ENCODE data around the gene CCDC102A. TPM values are rescaled to one million over a fixed set of nuclear protein-coding genes. Genes with fewer than 3 reads are reported as not detected.

The CCDC102A gene
- total and polyA plus RNA-seq, 8 donors = 1.7 to 14.5 (median 4.1) TPM; not detected in 1

GRCh38 chr16:57518922-57519321 lies 17.4 kb downstream of the CCDC102A start:
- Histone ChIP-seq H3K27me3 (no peaks in the 10 kb centered on the region), H3K27ac (no peak overlapping the region), H3K36me3 (peaks cover 0 to 72% (median 46%) of the 10 kb centered on the region in 4 donors), H3K4me3 (no peak overlapping the region), H3K4me1 (peaks cover 0 to 6% (median 2%) of the 10 kb centered on the region in 4 donors), H3K9me3 (no peaks in the 10 kb centered on the region)
- intact Hi-C loops (cut with DNase I; ENCODE audit: low total_unique reads) = loop anchor here (10.0 kb wide), 2 partner anchors 94 to 214 kb away; no protein-coding TSS in a partner anchor
- WGBS, 5 donors = 72 to 92% (median 91%) methylated on average over 6 of the region's 6 CpGs
- DNase-seq = no peak
- no peak for TF ChIP-seq POLR2AphosphoS5 (IDR thresholded peaks at IDR 0.05)
- TF ChIP-seq EP300 (IDR thresholded peaks at IDR 0.05) = no peak
- TF ChIP-seq CTCF (IDR thresholded peaks at IDR 0.05) = no peak
- TF ChIP-seq POLR2A (IDR thresholded peaks at IDR 0.05) = no peak

- no peak for DNase-seq
- WGBS, 5 donors = 91 to 95% (median 94%) methylated on average over 13 of the region's 13 CpGs
- no peak overlapping the region for H3K27ac ChIP-seq
- no peaks in the 10 kb centered on the region for H3K27me3 ChIP-seq
- no peak overlapping the region for H3K4me3 ChIP-seq
- peaks cover 0 to 76% (median 46%) of the 10 kb centered on the region in 4 donors for H3K36me3 ChIP-seq
- peaks cover 0 to 6% (median 2%) of the 10 kb centered on the region in 4 donors for H3K4me1 ChIP-seq
- TF ChIP-seq CTCF (IDR thresholded peaks at IDR 0.05) = no peak
- TF ChIP-seq EP300 (IDR thresholded peaks at IDR 0.05) = no peak
- no peak for TF ChIP-seq POLR2A (IDR thresholded peaks at IDR 0.05)
- TF ChIP-seq POLR2AphosphoS5 (IDR thresholded peaks at IDR 0.05) = no peak
- H3K9me3 ChIP-seq = no peaks in the 10 kb centered on the region
- intact Hi-C loops (cut with DNase I; ENCODE audit: low total_unique reads) = loop anchor here (10.0 kb wide), 2 partner anchors 94 to 214 kb away; no protein-coding TSS in a partner anchor
Observed at GRCh38 chr16:57518520-57518919, 17.9 kb downstream of the CCDC102A start.

- TF ChIP-seq POLR2A (IDR thresholded peaks at IDR 0.05) (no peak), POLR2AphosphoS5 (IDR thresholded peaks at IDR 0.05) (no peak), EP300 (IDR thresholded peaks at IDR 0.05) (no peak), CTCF (IDR thresholded peaks at IDR 0.05) (no peak)
- Histone ChIP-seq H3K4me1 (peaks cover 0 to 6% (median 2%) of the 10 kb centered on the region in 4 donors), H3K4me3 (no peak overlapping the region), H3K27me3 (no peaks in the 10 kb centered on the region), H3K36me3 (peaks cover 0 to 84% (median 51%) of the 10 kb centered on the region in 4 donors), H3K27ac (no peak overlapping the region), H3K9me3 (no peaks in the 10 kb centered on the region)
- DNase-seq = no peak
- WGBS, 5 donors = 91 to 97% (median 93%) methylated on average over 28 to 31 of the region's 31 CpGs
- intact Hi-C loops (cut with DNase I; ENCODE audit: low total_unique reads) = loop anchor here (10.0 kb wide), 2 partner anchors 93 to 213 kb away; no protein-coding TSS in a partner anchor
Observed at GRCh38 chr16:57517397-57518367, 18.7 kb downstream of the CCDC102A start.

GRCh38 chr16:57516773-57517172 lies 19.6 kb downstream of the CCDC102A start:
- WGBS, 5 donors = 85 to 97% (median 90%) methylated on average over 3 of the region's 3 CpGs
- Histone ChIP-seq H3K27me3 (no peaks in the 10 kb centered on the region), H3K4me1 (peaks cover 0 to 6% (median 2%) of the 10 kb centered on the region in 4 donors), H3K36me3 (peaks cover 8 to 84% (median 56%) of the 10 kb centered on the region in 4 donors), H3K4me3 (no peak overlapping the region), H3K9me3 (no peaks in the 10 kb centered on the region), H3K27ac (no peak overlapping the region)
- DNase-seq = no peak
- intact Hi-C loops (cut with DNase I; ENCODE audit: low total_unique reads) = loop anchor here (10.0 kb wide), 2 partner anchors 92 to 212 kb away; no protein-coding TSS in a partner anchor
- TF ChIP-seq CTCF (IDR thresholded peaks at IDR 0.05) = no peak
- no peak for TF ChIP-seq POLR2A (IDR thresholded peaks at IDR 0.05)
- TF ChIP-seq POLR2AphosphoS5 (IDR thresholded peaks at IDR 0.05) = no peak
